ENCODE measurements around the gene LRMDA.
A peak's percentile ranks its signal among the peaks of the same experiment; 100 is the strongest.

Gene LRMDA

GRCh38 chr10:75399461-75400162 lies 31.8 kb upstream of the LRMDA start:
- H3K4me3 ChIP-seq (ENCODE audit: low read depth, low read length) = no peak overlapping the region
- TF ChIP-seq CTCF (IDR thresholded peaks at IDR 0.05; ENCODE audit: borderline replicate concordance, insufficient read depth, low read depth, low read length) = peak; percentile 39

DNA sequence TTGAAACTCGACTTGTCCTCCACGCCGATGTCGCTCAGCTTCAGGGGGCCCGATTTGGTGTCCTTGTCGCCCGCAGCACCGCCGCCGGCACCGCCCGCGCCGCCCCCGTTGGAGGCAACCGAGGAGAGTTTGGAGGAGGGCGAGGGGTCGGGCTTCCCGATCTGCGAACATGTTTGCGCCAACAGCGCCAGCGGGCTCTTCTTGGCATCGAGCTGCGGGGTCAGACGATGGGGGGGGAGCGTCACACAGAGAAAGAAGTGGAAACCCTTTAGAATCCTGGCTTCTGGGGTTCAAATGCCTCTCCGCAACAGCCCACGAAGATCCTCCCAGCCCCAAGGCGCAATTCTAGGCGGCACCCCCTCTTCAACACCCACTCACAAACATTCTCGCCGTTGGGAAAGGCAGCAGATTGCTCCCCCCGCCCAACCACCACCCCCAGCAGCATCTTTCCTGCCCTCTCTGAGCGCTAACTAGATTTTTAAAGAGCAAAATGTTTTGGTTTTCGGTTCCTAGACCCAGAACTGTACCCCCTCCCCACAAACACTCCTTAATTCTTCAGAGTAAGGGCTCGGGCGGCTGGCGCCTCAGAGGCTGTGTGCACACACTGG lies 31.2 kb upstream of the LRMDA start:
- no peak overlapping the region for H3K4me3 ChIP-seq (ENCODE audit: low read depth, low read length)

GRCh38 chr10:75400771-75401568 lies 30.5 kb upstream of the LRMDA start:
- H3K4me3 ChIP-seq (ENCODE audit: low read depth, low read length) = no peak overlapping the region
- TF ChIP-seq CTCF (IDR thresholded peaks at IDR 0.05; ENCODE audit: borderline replicate concordance, insufficient read depth, low read depth, low read length) = no peak

More for the DNA sequence above, 31.2 kb upstream of the LRMDA start:
- TF ChIP-seq CTCF (IDR thresholded peaks at IDR 0.05; ENCODE audit: borderline replicate concordance, insufficient read depth, low read depth, low read length) = no peak

DNA sequence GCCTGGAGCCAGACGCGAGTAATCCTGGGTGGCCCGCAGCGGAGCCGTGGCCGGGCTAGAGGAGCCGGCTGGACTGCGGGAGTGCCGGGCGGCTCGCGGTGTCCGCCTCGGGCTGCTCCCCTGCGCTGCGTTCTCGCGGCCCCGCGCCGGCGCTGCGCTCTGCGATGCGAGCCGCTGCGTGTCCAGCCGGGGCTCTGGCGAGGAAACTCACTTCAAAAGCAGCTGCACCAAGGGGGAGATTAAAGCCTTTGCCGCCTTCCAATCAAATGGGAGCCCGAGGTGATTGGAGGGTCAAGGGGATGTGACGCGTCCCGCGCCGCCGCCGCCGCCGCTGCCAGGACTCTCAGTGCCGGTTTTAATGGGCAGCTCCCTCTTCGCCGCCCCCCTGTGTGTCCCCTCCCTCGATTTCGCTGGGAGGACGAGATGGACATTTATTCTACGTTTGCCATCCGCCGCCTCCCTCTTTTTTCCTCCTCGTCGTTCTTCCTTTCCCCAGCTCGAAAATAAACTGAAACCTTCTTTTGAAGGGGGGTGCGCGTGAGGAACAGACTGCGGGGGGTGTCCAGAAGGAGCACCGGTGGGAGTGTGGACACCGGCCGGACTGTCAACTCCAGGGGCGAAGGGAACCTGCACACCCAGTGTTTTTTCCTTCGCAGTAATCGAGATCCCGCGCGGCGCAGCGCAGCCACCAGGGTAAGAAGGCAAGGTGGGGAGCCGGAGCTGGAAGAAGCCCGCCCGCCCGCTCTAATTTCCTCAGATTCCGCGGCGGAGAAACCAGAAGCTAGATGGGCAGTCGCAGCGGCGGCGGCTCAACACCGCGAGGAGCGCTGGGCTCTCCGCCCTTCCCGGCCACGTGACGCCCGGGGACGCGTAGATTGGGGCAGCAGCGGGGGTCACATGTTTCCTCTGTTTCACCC lies 29.6 kb upstream of the LRMDA start, which contains the start of gene ZNF503:
ZNF503 (minus strand) TSS at position 196 of the 917 bp plus-strand sequence. CDS start 345 bp downstream, outside the sequence.
- TF ChIP-seq CTCF (IDR thresholded peaks at IDR 0.05; ENCODE audit: borderline replicate concordance, insufficient read depth, low read depth, low read length) = no peak
- no peak within 1 kb of the TSS for H3K4me3 ChIP-seq (ENCODE audit: low read depth, low read length)

GRCh38 chr10:75402486-75403143 lies 28.8 kb upstream of the LRMDA start:
- H3K4me3 ChIP-seq (ENCODE audit: low read depth, low read length) = no peak overlapping the region
- no peak for TF ChIP-seq CTCF (IDR thresholded peaks at IDR 0.05; ENCODE audit: borderline replicate concordance, insufficient read depth, low read depth, low read length)
